DOHH2 (cell line): ENCODE data around the gene EIF4B.

Source experiments
- CTCF ChIP-seq: fragments of 200-600 bp; sonication (generic); IDR thresholded peaks from one replicate; pipeline ENCODE4 v1.5.1; 2014; ENCODE audit warnings: antibody characterized with exemption, mild to moderate bottlenecking, low read depth, low read length; ENCODE audit not compliant: poor library complexity, severe bottlenecking
- EZH2phosphoT487 ChIP-seq: fragments of 200-600 bp; sonication (generic); IDR thresholded peaks from 2 replicates; pipeline ENCODE4 v1.6.1; 2017; ENCODE audit warnings: borderline replicate concordance, mild to moderate bottlenecking, antibody characterized with exemption, low read length, moderate library complexity, mixed read lengths

- TF ChIP-seq CTCF: no peak
- no peak for TF ChIP-seq EZH2phosphoT487
These were observed 36.3 kb upstream of the EIF4B start for GRCh38 chr12:52969828-52970569.
